Measurements from ENCODE around the gene PTPN6.

DNA sequence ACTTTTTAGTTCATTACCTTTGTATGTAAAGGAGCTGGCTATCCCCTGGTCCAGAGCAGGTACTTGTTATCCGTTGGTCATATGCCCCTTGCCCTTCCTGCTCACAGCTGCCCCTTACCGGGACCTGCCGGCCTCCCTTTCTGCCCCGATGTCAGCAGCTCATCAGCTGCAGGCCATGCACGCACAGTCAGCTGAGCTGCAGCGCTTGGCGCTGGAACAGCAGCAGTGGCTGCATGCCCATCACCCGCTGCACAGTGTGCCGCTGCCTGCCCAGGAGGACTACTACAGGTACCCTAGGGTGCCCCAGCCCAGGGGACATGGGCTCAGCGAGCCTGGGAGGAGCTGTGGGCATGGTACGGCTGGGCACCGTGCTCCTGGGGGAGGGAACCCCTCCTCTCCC is 9.9 kb upstream of the PTPN6 start:
- TF ChIP-seq, protein P1, sequence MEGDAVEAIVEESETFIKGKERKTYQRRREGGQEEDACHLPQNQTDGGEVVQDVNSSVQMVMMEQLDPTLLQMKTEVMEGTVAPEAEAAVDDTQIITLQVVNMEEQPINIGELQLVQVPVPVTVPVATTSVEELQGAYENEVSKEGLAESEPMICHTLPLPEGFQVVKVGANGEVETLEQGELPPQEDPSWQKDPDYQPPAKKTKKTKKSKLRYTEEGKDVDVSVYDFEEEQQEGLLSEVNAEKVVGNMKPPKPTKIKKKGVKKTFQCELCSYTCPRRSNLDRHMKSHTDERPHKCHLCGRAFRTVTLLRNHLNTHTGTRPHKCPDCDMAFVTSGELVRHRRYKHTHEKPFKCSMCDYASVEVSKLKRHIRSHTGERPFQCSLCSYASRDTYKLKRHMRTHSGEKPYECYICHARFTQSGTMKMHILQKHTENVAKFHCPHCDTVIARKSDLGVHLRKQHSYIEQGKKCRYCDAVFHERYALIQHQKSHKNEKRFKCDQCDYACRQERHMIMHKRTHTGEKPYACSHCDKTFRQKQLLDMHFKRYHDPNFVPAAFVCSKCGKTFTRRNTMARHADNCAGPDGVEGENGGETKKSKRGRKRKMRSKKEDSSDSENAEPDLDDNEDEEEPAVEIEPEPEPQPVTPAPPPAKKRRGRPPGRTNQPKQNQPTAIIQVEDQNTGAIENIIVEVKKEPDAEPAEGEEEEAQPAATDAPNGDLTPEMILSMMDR (IDR thresholded peaks at IDR 0.05): no peak
- TF ChIP-seq POLR2A (IDR thresholded peaks at IDR 0.05) (no peak), POLR2AphosphoS5 (IDR thresholded peaks at IDR 0.05) (peak in 1 of 3 donors; percentile 28), EP300 (IDR thresholded peaks at IDR 0.05) (no peak)

Measured in suprapubic skin (tissue), 4 donors.